ENCODE measurements around the gene ALDH1A3.

Gene ALDH1A3

DNA sequence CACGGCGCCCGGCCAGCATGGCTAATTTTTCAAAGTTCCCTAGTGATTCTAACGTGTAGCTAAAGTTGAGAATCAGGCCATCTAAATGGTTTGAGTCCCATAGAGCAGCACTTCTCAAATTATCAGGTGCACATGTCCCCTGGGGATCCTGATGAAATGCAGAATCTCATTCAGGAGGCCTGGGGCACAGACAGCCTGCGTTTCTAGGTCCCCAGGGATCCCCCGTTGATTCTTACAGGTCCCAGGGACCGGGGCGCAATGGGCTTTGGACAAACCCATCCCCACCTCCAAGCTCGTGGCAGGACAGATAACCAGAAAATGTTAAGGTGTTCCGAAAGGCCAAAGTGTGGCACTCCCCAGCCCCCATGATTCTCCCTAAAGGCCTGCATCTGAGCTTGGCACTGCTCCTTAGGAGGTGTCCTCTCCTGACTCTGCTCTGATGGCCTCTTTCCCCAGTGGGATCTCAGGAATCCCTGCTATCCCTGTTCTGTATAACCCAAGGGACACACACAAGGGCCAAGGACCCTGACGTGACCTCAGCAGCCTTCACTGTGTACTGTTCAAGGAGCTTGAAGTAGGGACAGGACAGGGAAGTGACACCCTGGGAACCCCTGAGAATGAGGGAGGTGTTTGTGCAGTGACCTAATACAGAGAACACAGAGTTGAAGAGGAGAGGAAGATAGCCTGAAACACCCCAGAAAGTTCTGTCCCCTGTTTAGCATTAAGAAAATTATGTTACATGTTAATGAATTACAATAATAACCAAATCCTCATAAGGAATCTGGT lies 47.5 kb downstream of the ALDH1A3 start:
- DNase-seq (ENCODE audit: low read depth), result no peak

GRCh38 chr15:100928632-100929280 lies 49.1 kb downstream of the ALDH1A3 start:
- no peak for DNase-seq (ENCODE audit: low read depth)

GRCh38 chr15:100929641-100930042 lies 50.0 kb downstream of the ALDH1A3 start:
- no peak for DNase-seq (ENCODE audit: low read depth)

DNA sequence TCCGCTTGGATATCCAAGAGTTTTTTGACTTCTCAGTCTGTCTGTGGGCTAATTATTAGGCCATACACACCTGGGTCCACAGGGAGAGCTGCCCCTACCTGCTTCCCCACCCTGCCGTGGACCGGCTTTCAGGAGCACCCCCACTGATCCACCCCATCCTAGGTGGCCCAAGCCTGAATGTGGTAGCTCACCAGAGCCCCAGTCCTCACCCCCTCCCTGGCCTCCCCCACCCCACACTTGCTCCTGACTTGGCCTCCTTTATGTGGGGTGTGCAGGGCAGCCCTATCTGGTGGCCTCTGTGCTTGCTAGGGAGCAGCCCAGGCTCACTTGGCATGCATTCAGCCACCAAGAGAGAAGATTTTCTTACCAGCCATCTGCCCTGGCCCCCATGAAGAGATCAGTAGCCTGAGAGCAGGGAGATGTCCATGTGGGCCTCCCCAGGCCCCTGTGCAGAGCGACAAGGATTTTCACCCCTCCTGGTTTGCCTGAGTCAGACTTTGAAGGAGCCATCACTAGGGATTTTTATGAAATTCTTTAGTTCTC lies 50.7 kb downstream of the ALDH1A3 start:
- no peak for DNase-seq (ENCODE audit: low read depth)

- no peak for DNase-seq (ENCODE audit: low read depth)
Observed at GRCh38 chr15:100931143-100931890, 51.7 kb downstream of the ALDH1A3 start.

DNA sequence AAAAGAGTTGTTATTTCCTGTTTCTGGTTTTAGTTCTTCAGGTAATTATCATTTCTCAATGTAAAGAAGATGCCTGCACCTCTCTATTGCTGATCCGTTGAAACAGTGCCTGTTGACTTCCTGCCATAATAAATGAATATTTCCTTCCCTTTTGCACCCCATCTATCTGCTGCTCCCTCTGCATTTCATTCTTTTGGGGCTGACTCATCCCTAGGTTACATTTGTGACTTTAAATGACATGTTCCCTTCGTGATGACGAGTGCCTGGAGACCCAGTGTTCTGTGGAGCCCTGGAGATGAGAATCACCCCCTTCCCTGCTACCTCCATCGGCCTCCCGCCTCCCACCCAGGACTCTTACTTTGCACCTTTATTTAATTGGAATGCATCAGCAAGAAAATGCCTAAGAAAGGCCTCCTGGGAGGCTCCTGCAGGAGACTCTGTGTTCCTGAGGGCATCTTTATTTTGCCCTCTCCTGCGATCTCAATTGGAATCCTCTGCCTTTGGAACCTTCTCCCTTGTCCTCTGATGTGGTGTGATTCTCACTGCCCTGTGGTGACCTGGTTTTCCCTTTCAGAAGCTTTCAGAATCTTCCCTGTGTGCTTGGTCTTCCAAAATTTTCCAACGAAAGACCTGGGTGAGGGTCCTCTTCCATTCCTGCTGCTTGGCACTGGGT lies 53.2 kb downstream of the ALDH1A3 start:
- DNase-seq (ENCODE audit: low read depth), result no peak

GRCh38 chr15:100934166-100934565 lies 54.5 kb downstream of the ALDH1A3 start:
- no peak for DNase-seq (ENCODE audit: low read depth)

GRCh38 chr15:100934726-100935125 lies 55.1 kb downstream of the ALDH1A3 start:
- DNase-seq (ENCODE audit: low read depth), result no peak

DNA sequence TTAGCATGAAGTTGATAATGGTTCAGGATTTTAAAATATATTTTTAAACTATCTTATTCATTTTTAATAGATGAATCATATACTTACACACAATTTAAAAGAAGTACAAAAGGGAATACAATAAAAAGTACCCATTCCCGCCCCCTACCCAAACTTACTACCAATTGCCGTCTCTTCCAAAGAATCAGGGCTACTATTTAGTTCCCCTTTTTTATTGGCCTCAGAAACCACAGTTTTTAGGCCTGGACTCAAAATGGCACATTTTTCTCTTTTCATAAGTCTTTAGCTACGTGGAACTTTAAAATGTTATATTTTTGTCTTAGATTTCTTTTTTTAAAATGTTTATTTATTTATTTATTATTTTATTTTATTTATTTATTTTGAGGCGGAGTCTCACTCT lies 57.5 kb downstream of the ALDH1A3 start:
- no peak for DNase-seq (ENCODE audit: low read depth)

GRCh38 chr15:100939791-100940190 lies 60.2 kb downstream of the ALDH1A3 start:
- no peak for DNase-seq (ENCODE audit: low read depth)

GRCh38 chr15:100940767-100941379 lies 61.2 kb downstream of the ALDH1A3 start:
- DNase-seq (ENCODE audit: low read depth), result no peak

DNA sequence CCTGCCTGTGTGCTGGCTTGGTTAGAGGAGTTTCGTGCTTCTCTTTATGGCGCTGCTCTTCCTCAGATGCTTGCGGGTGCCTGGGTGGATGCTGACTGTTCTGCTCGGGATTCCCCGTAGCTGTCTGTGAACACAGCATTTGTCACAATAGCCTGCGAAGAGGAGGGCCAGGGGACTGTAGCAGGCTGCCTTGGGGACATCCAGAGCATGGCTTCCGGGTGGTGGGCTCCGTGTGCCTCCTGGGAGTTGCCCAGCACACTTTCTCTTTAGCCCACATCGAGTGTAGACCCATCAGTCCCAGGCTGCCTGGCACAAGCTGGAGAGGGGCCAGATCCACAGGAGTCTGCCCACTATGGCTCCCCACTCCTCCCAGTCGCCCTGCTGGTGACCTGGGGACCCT lies 61.9 kb downstream of the ALDH1A3 start:
- no peak for DNase-seq (ENCODE audit: low read depth)

- no peak for DNase-seq (ENCODE audit: low read depth)
Observed at GRCh38 chr15:100942656-100943425, 63.2 kb downstream of the ALDH1A3 start.

DNA sequence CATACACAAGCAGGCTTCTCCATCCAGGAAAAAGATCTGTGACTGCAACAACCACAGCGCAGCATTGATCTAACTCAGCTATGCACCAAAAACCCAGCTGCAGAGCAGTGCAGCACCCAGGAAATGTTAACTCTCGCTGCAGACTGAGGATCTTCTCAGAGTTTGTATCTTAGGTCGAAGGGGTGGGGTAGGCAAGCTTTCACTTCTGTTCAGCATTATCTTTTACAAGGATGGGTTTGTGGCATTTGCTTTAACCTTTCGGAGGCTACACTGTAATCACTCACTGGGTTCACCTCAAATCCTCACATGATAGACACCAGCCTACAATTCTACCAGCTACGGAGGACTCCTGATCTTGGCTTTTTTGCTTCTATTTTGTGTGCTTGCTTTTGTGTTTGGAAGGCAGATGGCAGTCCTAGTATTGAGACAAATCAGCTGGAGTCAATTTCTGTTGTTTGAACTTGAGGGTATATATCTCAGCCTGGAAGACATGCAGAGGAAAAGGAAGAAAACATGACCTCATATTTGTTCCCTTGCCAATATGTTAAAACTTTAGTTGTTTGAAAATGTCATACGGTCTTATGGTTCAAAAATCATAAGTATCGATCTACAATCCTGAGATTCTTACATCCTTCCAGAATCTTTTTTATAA lies 64.7 kb downstream of the ALDH1A3 start:
- DNase-seq (ENCODE audit: low read depth), result no peak

DNA sequence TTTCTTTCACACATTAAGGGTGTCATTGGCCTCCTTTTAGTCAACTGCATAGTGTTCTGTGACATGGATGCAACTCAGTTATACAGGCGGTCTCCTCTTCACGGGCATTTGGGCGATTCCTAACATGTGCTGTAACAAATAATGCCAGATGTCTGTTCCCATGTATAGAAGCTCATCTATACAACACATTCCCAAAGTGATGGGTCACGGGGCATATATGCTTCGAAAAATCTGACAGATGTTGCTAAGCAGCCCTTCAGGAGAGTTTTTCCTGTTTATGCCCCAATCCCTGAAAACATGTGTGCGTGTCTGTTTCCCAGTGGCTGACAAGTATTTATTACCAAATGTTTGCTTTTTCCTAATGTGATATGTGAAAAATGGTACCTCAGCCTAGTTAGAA lies 65.4 kb downstream of the ALDH1A3 start:
- no peak for DNase-seq (ENCODE audit: low read depth)

DNA sequence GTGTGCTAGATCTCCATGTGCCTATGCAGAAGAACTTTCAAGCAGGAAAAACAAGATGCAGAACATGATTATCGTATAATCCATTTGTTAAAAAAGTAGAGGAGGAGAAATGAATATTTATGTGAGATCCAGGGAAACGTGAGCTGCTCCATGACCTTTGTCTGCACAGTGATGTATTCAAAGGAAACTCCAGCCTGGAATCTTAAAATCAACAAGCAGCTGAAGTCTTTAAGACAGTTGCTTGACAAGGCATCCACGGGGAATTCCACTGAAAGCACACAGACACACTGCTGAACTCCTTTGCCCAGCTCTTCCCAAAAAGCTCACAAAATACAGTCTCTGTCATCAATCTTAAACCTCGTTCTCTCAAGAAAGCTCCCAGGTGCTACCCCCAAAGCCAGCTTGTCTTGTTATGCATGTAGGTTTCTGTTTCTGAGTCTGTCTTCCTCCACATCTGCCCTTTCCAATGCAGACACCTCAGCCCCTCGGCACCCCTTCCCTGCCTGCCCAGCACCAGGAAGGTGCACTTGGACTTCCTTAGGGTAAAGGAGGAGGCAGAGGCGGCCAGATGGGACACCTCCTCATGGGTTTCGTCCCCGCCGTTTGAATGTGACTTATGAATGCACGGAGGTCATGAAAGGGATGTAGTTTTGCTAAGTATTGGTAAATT lies 68.3 kb downstream of the ALDH1A3 start:
- DNase-seq (ENCODE audit: low read depth), result no peak

- no peak for DNase-seq (ENCODE audit: low read depth)
Observed at GRCh38 chr15:100948430-100948762, 68.8 kb downstream of the ALDH1A3 start.

- DNase-seq (ENCODE audit: low read depth), result no peak
Observed at GRCh38 chr15:100949691-100950090, 70.1 kb downstream of the ALDH1A3 start.

GRCh38 chr15:100951965-100952364 lies 72.3 kb downstream of the ALDH1A3 start:
- DNase-seq (ENCODE audit: low read depth), result no peak

DNA sequence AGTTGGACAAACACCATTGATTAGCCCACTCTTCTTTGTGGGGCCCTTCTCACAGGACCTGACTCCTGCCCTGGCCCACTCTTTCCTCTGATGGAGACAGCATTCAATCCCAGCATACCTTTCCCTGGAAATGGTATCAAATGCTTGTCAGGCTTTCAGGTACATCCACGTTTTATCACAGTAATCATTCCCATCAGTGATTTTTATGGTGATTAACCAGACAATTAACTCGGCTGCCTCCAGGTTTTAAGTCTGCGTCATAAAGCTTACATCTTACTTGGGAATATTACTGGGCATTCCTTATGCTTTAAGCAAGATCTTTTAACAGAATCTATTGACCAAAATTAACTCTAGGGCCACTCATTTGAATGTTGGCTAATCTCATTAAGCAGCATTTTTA lies 72.9 kb downstream of the ALDH1A3 start:
- DNase-seq (ENCODE audit: low read depth), result no peak
